Memory B cell (primary cell): Measurements from ENCODE around the gene SP140L.
"Not testable (repeated sequence)": the region's sequence is repeated elsewhere in the genome, so short reads cannot be mapped to it uniquely, and the experiment has no call there.

Source experiments
- ATAC-seq: fragments of 150-1000 bp; cut with Tn5 transposase; 2 replicates; pipeline ENCODE4 v1.10.0; 2021; ENCODE audit warnings: low read depth, mild to moderate bottlenecking, moderate library complexity
- DNase-seq, 2 donors: peaks; one replicate each; pipeline ENCODE4 v3.0.0; 2022; ENCODE audit warnings: low spot score in 2 of 2
- H3K27ac Mint-ChIP-seq: one replicate; pipeline ENCODE4 v1.8.0; 2022; ENCODE audit warnings: mild to moderate bottlenecking, moderate library complexity, mixed read lengths
- H3K27me3 Mint-ChIP-seq: one replicate; pipeline ENCODE4 v1.8.0; 2022; ENCODE audit warnings: mixed read lengths
- H3K36me3 Mint-ChIP-seq: one replicate; pipeline ENCODE4 v1.8.0; 2022; ENCODE audit warnings: mild to moderate bottlenecking, mixed read lengths
- H3K4me1 Mint-ChIP-seq: one replicate; pipeline ENCODE4 v1.8.0; 2022; ENCODE audit warnings: mixed read lengths
- H3K4me3 Mint-ChIP-seq: one replicate; pipeline ENCODE4 v1.8.0; 2022; ENCODE audit warnings: mild to moderate bottlenecking, moderate library complexity, mixed read lengths
- H3K9me3 Mint-ChIP-seq: one replicate; pipeline ENCODE4 v1.8.0; 2022; ENCODE audit warnings: mixed read lengths

The SP140L gene

GRCh38 chr2:230326453-230327417 is at the start of gene SP140L:
SP140L (plus strand) TSS chr2:230327193; CDS start chr2:230327270, 77 bp downstream.
- peak; percentile 94 for ATAC-seq
- H3K9me3 Mint-ChIP-seq, result no peaks in the 10 kb centered on the region
- H3K4me1 Mint-ChIP-seq, result peaks cover 46% of the 10 kb centered on the region

GRCh38 chr2:230282936-230283335 is 44.1 kb upstream of the SP140L start:
- Mint-ChIP-seq H3K27me3 (no peaks in the 10 kb centered on the region), H3K4me3 (no peak overlapping the region), H3K4me1 (peaks cover 11% of the 10 kb centered on the region), H3K27ac (peak overlapping the region; percentile 60), H3K36me3 (peaks cover 45% of the 10 kb centered on the region), H3K9me3 (no peaks in the 10 kb centered on the region)
- no peak for DNase-seq
- ATAC-seq, result no peak

More at GRCh38 chr2:230326453-230327417, at the start of gene SP140L:
- Mint-ChIP-seq H3K27me3 (no peaks in the 10 kb centered on the region), H3K4me3 (peak within 1 kb of the TSS; percentile 91), H3K36me3 (peaks cover 20% of the 10 kb centered on the region), H3K27ac (peak within 1 kb of the TSS; percentile 98)
- DNase-seq, result peak; percentile 46 to 50

GRCh38 chr2:230286048-230286447 is 40.9 kb upstream of the SP140L start:
- H3K27ac Mint-ChIP-seq, result peak overlapping the region; percentile 68
- peaks cover 4% of the 10 kb centered on the region for H3K9me3 Mint-ChIP-seq
- peaks cover 14% of the 10 kb centered on the region for H3K4me1 Mint-ChIP-seq
- peaks cover 58% of the 10 kb centered on the region for H3K36me3 Mint-ChIP-seq
- H3K4me3 Mint-ChIP-seq, result no peak overlapping the region
- DNase-seq (no peak), ATAC-seq (no peak)
- H3K27me3 Mint-ChIP-seq, result no peaks in the 10 kb centered on the region

GRCh38 chr2:230289311-230289710 is 37.7 kb upstream of the SP140L start:
- H3K36me3 Mint-ChIP-seq, result peaks cover 68% of the 10 kb centered on the region
- H3K27ac Mint-ChIP-seq, result peak overlapping the region; percentile 75
- not testable (repeated sequence) for H3K27me3 Mint-ChIP-seq, DNase-seq, H3K4me3 Mint-ChIP-seq, ATAC-seq, H3K9me3 Mint-ChIP-seq
- H3K4me1 Mint-ChIP-seq, result peaks cover 14% of the 10 kb centered on the region

- H3K36me3 Mint-ChIP-seq, result peaks cover 77% of the 10 kb centered on the region
- H3K27me3 Mint-ChIP-seq, result no peaks in the 10 kb centered on the region
- no peak overlapping the region for H3K27ac Mint-ChIP-seq
- H3K4me1 Mint-ChIP-seq, result no peaks in the 10 kb centered on the region
- ATAC-seq (no peak), DNase-seq (no peak)
- no peak overlapping the region for H3K4me3 Mint-ChIP-seq
- peaks cover 2% of the 10 kb centered on the region for H3K9me3 Mint-ChIP-seq
Measured at GRCh38 chr2:230295192-230295591, 31.8 kb upstream of the SP140L start.

GRCh38 chr2:230296917-230297316 is 30.1 kb upstream of the SP140L start:
- DNase-seq (no peak), ATAC-seq (no peak)
- H3K36me3 Mint-ChIP-seq, result peaks cover 78% of the 10 kb centered on the region
- H3K4me3 Mint-ChIP-seq, result no peak overlapping the region
- no peaks in the 10 kb centered on the region for H3K27me3 Mint-ChIP-seq
- H3K27ac Mint-ChIP-seq, result no peak overlapping the region
- no peaks in the 10 kb centered on the region for H3K4me1 Mint-ChIP-seq
- H3K9me3 Mint-ChIP-seq, result peaks cover 2% of the 10 kb centered on the region

- Mint-ChIP-seq H3K4me1 (peaks cover 5% of the 10 kb centered on the region), H3K9me3 (peaks cover 10% of the 10 kb centered on the region), H3K27me3 (no peaks in the 10 kb centered on the region), H3K4me3 (no peak overlapping the region), H3K36me3 (peaks cover 78% of the 10 kb centered on the region), H3K27ac (peak overlapping the region; percentile 66)
- no peak for DNase-seq
- ATAC-seq, result no peak
Measured at GRCh38 chr2:230299618-230300017, 27.4 kb upstream of the SP140L start.

GRCh38 chr2:230305416-230306275 is 21.3 kb upstream of the SP140L start:
- no peak for ATAC-seq
- Mint-ChIP-seq H3K4me1 (peaks cover 9% of the 10 kb centered on the region), H3K27me3 (no peaks in the 10 kb centered on the region), H3K4me3 (no peak overlapping the region), H3K36me3 (peaks cover 51% of the 10 kb centered on the region), H3K9me3 (peaks cover 8% of the 10 kb centered on the region), H3K27ac (no peak overlapping the region)
- DNase-seq, result no peak

- H3K9me3 Mint-ChIP-seq, result peaks cover 8% of the 10 kb centered on the region
- H3K27ac Mint-ChIP-seq, result no peak overlapping the region
Measured at GRCh38 chr2:230306474-230306873, 20.5 kb upstream of the SP140L start.

GRCh38 chr2:230307485-230307884 is 19.5 kb upstream of the SP140L start:
- H3K9me3 Mint-ChIP-seq, result peaks cover 8% of the 10 kb centered on the region
- DNase-seq (no peak), ATAC-seq (no peak)
- H3K36me3 Mint-ChIP-seq, result peaks cover 51% of the 10 kb centered on the region
- H3K4me3 Mint-ChIP-seq, result no peak overlapping the region
- no peaks in the 10 kb centered on the region for H3K27me3 Mint-ChIP-seq
- peaks cover 9% of the 10 kb centered on the region for H3K4me1 Mint-ChIP-seq
- H3K27ac Mint-ChIP-seq, result peak overlapping the region; percentile 63

More at GRCh38 chr2:230306474-230306873, 20.5 kb upstream of the SP140L start:
- ATAC-seq (no peak), DNase-seq (no peak)
- H3K4me1 Mint-ChIP-seq, result peaks cover 9% of the 10 kb centered on the region
- H3K4me3 Mint-ChIP-seq, result no peak overlapping the region
- H3K27me3 Mint-ChIP-seq, result no peaks in the 10 kb centered on the region
- peaks cover 52% of the 10 kb centered on the region for H3K36me3 Mint-ChIP-seq

GRCh38 chr2:230308402-230309000 is 18.5 kb upstream of the SP140L start:
- H3K4me1 Mint-ChIP-seq, result peaks cover 4% of the 10 kb centered on the region
- H3K9me3 Mint-ChIP-seq, result peaks cover 3% of the 10 kb centered on the region
- H3K27ac Mint-ChIP-seq, result no peak overlapping the region
- H3K27me3 Mint-ChIP-seq, result no peaks in the 10 kb centered on the region
- H3K4me3 Mint-ChIP-seq, result no peak overlapping the region
- DNase-seq (no peak), ATAC-seq (no peak)
- peaks cover 51% of the 10 kb centered on the region for H3K36me3 Mint-ChIP-seq

- peaks cover 47% of the 10 kb centered on the region for H3K36me3 Mint-ChIP-seq
- H3K27me3 Mint-ChIP-seq, H3K27ac Mint-ChIP-seq, H3K9me3 Mint-ChIP-seq, H3K4me3 Mint-ChIP-seq, DNase-seq, ATAC-seq: not testable (repeated sequence)
- peaks cover 11% of the 10 kb centered on the region for H3K4me1 Mint-ChIP-seq
Measured at GRCh38 chr2:230310792-230311191, 16.2 kb upstream of the SP140L start.

GRCh38 chr2:230311634-230312033 is 15.4 kb upstream of the SP140L start:
- H3K4me3 Mint-ChIP-seq, DNase-seq: not testable (repeated sequence)
- peaks cover 49% of the 10 kb centered on the region for H3K36me3 Mint-ChIP-seq

More at GRCh38 chr2:230311634-230312033, 15.4 kb upstream of the SP140L start:
- not testable (repeated sequence) for ATAC-seq, H3K9me3 Mint-ChIP-seq, H3K27me3 Mint-ChIP-seq
- Mint-ChIP-seq H3K4me1 (peaks cover 16% of the 10 kb centered on the region), H3K27ac (peak overlapping the region; percentile 73)
